ENCODE measurements around the gene FGF6. TPM values are rescaled to one million over a fixed set of nuclear protein-coding genes. Genes with fewer than 3 reads are reported as not detected.

Gene FGF6
- total RNA-seq, 1 donor from 2014 or later = not detected

GRCh38 chr12:4441355-4442335 is 4.0 kb downstream of the FGF6 start:
- H3K9me3 Mint-ChIP-seq = no peaks in the 10 kb centered on the region
- peaks cover 14% of the 10 kb centered on the region for H3K4me1 Mint-ChIP-seq (ENCODE audit: low read depth)
- no peak overlapping the region for H3K27ac Mint-ChIP-seq
- no peak overlapping the region for H3K4me3 Mint-ChIP-seq (ENCODE audit: low read depth)
- H3K27me3 Mint-ChIP-seq (ENCODE audit: low read depth) = peaks cover 14% of the 10 kb centered on the region
- intact Hi-C loops (cut with micrococcal nuclease) = no loop called here
- no peaks in the 10 kb centered on the region for H3K36me3 Mint-ChIP-seq (ENCODE audit: low read depth)
- peak; percentile 3 for DNase-seq (ENCODE audit: low spot score)

GRCh38 chr12:4440187-4440941 is 5.3 kb downstream of the FGF6 start:
- H3K27ac Mint-ChIP-seq = no peak overlapping the region
- H3K4me3 Mint-ChIP-seq (ENCODE audit: low read depth) = no peak overlapping the region
- no peak for DNase-seq (ENCODE audit: low spot score)
- H3K9me3 Mint-ChIP-seq = no peaks in the 10 kb centered on the region
- H3K36me3 Mint-ChIP-seq (ENCODE audit: low read depth) = no peaks in the 10 kb centered on the region
- peaks cover 14% of the 10 kb centered on the region for H3K27me3 Mint-ChIP-seq (ENCODE audit: low read depth)
- peaks cover 14% of the 10 kb centered on the region for H3K4me1 Mint-ChIP-seq (ENCODE audit: low read depth)
- intact Hi-C loops (cut with micrococcal nuclease) = no loop called here

DNA sequence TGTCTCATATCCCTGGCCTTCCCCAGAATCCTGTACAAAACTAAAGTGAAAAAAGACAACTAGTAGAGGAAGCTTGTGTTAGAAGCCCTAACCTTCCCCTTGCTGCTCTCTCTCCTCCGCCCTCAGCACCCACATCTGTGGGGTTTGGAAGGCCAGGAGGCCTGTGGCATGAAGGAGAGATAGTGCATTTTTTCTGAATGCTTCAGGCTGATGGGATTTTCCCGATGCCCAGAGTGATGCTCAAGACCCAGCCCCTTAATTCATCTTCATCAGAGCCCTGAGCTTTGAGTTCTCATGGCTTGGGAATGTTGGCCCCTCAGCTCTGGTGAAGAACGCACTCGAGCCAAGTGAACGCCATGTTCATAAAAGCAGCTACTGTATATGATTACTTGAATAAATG is 5.9 kb downstream of the FGF6 start:
- Mint-ChIP-seq H3K9me3 (no peaks in the 10 kb centered on the region), H3K4me3 (ENCODE audit: low read depth) (no peak overlapping the region), H3K27me3 (ENCODE audit: low read depth) (peaks cover 14% of the 10 kb centered on the region), H3K27ac (no peak overlapping the region), H3K4me1 (ENCODE audit: low read depth) (peaks cover 14% of the 10 kb centered on the region), H3K36me3 (ENCODE audit: low read depth) (no peaks in the 10 kb centered on the region)
- no peak for DNase-seq (ENCODE audit: low spot score)
- intact Hi-C loops (cut with micrococcal nuclease) = no loop called here

DNA sequence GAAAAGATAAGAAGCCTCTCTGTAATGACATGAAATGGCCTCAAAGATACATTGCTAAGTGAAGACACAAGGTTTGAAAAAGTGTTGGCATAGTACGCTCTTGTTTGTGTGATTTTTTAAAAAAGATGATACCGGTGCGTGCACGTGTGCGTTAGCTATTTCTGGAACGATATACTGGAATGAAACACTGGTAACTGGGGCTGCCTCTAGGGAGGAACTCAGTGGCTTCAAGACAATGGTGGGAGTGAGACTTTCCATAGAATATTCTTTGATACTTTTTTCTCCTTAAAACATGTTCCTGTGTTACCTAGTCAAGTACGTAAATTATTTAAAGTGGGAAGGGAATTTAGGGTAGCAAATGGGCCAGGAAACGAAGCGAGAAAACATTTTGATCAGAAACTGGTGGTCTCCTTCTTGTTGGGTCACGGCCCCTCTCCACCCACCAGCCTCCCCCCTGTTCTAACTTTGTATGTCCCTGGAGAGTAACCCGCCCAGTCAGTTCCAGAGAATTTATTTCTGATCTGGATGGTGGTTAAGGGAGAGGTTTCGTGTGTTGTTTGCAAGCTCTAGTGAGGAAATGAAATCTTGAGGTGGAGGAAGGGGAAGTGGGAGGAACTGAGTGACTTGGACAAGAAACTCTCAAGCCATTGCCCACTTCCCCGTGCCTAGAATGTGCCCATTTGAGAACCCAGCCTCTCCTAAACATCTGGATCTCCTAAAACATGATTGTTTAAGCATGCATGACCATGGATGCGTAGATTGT is 6.6 kb downstream of the FGF6 start:
- Mint-ChIP-seq H3K27me3 (ENCODE audit: low read depth) (peaks cover 10% of the 10 kb centered on the region), H3K9me3 (no peaks in the 10 kb centered on the region), H3K4me3 (ENCODE audit: low read depth) (no peak overlapping the region), H3K4me1 (ENCODE audit: low read depth) (peaks cover 14% of the 10 kb centered on the region), H3K36me3 (ENCODE audit: low read depth) (no peaks in the 10 kb centered on the region), H3K27ac (no peak overlapping the region)
- no peak for DNase-seq (ENCODE audit: low spot score)
- intact Hi-C loops (cut with micrococcal nuclease) = no loop called here

GRCh38 chr12:4435537-4435936 is 10.1 kb downstream of the FGF6 start:
- Mint-ChIP-seq H3K27me3 (ENCODE audit: low read depth) (peaks cover 9% of the 10 kb centered on the region), H3K9me3 (no peaks in the 10 kb centered on the region), H3K4me1 (ENCODE audit: low read depth) (peaks cover 16% of the 10 kb centered on the region), H3K4me3 (ENCODE audit: low read depth) (no peak overlapping the region), H3K27ac (no peak overlapping the region), H3K36me3 (ENCODE audit: low read depth) (no peaks in the 10 kb centered on the region)
- intact Hi-C loops (cut with micrococcal nuclease) = no loop called here
- no peak for DNase-seq (ENCODE audit: low spot score)

DNA sequence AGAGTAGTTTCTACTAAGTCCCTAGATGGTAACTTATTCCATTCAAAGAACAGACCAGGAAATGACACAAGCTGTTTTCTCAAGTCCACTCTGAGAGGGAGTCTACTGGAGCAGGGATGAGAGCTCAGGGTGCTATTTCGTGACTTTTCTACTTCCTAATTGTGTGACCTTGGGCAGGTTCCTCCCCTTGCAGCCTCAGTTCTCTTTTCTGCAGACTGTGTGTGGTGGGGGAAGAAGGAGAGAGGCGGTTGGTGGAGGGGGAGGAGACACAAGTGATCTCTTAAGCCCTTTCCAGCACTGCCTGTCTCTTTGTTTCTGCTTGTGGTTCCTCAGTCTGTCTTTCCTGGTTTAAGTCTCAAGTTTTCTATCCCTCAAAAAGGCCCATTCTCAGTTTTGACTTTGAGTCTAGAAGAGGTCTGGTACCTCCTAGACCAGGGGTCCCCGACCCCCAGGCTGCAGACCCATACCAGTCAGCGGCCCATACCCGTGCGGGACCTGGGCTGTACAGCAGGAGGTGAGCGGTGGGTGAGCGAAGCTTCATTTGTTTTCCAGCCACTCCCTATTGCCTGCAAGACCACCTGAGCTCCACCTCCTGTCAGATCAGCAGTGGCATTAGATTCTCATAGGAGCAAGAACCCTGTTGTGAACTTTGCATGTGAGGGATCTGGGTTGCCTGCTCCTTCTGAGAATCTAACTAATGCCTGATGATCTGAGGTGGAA is 10.7 kb downstream of the FGF6 start:
- Mint-ChIP-seq H3K4me3 (ENCODE audit: low read depth) (no peak overlapping the region), H3K27me3 (ENCODE audit: low read depth) (peaks cover 10% of the 10 kb centered on the region), H3K9me3 (no peaks in the 10 kb centered on the region)

DNA sequence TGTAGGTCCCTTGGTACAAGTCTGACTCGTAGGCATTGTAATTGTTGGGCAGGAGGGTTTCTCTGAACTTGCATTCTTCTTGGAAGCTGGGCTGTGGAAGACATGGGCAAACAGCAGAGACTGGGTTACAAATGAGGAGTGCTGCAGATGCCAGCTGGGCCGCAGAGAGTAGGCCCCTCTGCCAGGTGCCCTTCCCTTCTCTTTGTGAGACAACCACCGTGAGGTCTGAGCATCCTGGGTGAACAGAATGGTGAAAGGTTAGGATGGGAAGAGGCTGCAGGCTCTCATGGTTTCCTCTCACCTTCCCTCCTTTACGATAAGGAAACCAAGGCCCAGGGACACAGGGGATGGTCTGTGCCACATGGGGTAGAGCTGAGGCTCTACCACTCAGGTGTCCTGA is 11.3 kb downstream of the FGF6 start:
- Mint-ChIP-seq H3K9me3 (no peaks in the 10 kb centered on the region), H3K4me3 (ENCODE audit: low read depth) (no peak overlapping the region), H3K4me1 (ENCODE audit: low read depth) (peaks cover 9% of the 10 kb centered on the region), H3K27ac (no peak overlapping the region), H3K27me3 (ENCODE audit: low read depth) (peaks cover 10% of the 10 kb centered on the region), H3K36me3 (ENCODE audit: low read depth) (no peaks in the 10 kb centered on the region)
- DNase-seq (ENCODE audit: low spot score) = no peak
- intact Hi-C loops (cut with micrococcal nuclease) = no loop called here

More for the DNA sequence above, 10.7 kb downstream of the FGF6 start:
- Mint-ChIP-seq H3K4me1 (ENCODE audit: low read depth) (peaks cover 14% of the 10 kb centered on the region), H3K36me3 (ENCODE audit: low read depth) (no peaks in the 10 kb centered on the region), H3K27ac (no peak overlapping the region)
- intact Hi-C loops (cut with micrococcal nuclease) = no loop called here
- no peak for DNase-seq (ENCODE audit: low spot score)

DNA sequence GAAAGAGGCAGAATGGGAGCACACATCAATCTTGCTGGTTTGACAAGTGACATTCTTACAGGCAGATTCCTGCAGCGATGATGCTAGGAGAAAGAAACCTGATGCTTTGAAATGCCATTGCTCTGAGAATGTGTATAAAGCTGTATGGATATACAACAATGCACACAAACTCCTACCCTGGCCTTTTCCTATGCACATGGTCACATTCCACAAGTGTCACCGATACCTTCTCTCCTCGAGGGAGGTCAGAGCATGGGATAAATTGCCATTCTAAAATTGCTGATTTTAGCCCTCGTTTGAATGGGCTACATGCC is 11.9 kb downstream of the FGF6 start:
- Mint-ChIP-seq H3K36me3 (ENCODE audit: low read depth) (no peaks in the 10 kb centered on the region), H3K9me3 (no peaks in the 10 kb centered on the region), H3K4me1 (ENCODE audit: low read depth) (peaks cover 3% of the 10 kb centered on the region), H3K4me3 (ENCODE audit: low read depth) (no peak overlapping the region), H3K27ac (no peak overlapping the region), H3K27me3 (ENCODE audit: low read depth) (peaks cover 13% of the 10 kb centered on the region)
- intact Hi-C loops (cut with micrococcal nuclease) = no loop called here
- no peak for DNase-seq (ENCODE audit: low spot score)

GRCh38 chr12:4432878-4433744 is 12.5 kb downstream of the FGF6 start:
- Mint-ChIP-seq H3K36me3 (ENCODE audit: low read depth) (no peaks in the 10 kb centered on the region), H3K27ac (no peak overlapping the region), H3K27me3 (ENCODE audit: low read depth) (peaks cover 14% of the 10 kb centered on the region), H3K4me1 (ENCODE audit: low read depth) (peaks cover 2% of the 10 kb centered on the region), H3K9me3 (no peaks in the 10 kb centered on the region), H3K4me3 (ENCODE audit: low read depth) (no peak overlapping the region)
- intact Hi-C loops (cut with micrococcal nuclease) = no loop called here
- no peak for DNase-seq (ENCODE audit: low spot score)

DNA sequence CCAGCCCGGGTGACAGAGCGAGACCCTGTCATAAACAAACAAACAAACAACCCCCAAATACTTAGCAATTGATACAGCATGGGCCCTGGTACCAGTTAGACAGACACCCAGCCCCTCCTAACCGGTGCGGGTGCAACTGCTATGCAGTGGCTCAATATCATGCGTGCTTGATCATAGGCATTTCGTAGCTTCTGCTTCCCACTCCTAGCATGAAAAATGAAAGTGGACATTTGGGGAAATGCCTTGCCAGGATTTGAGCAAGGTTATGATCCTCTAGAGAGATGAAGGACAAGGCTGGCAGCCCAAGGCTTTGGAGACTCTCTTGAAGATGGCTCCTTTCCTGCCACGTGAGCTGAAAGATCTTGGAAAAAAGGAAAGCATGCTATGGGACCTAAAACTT is 13.7 kb downstream of the FGF6 start:
- Mint-ChIP-seq H3K36me3 (ENCODE audit: low read depth) (no peaks in the 10 kb centered on the region), H3K27me3 (ENCODE audit: low read depth) (peaks cover 13% of the 10 kb centered on the region), H3K4me1 (ENCODE audit: low read depth) (peaks cover 2% of the 10 kb centered on the region), H3K4me3 (ENCODE audit: low read depth) (no peak overlapping the region), H3K27ac (no peak overlapping the region), H3K9me3 (no peaks in the 10 kb centered on the region)
- no peak for DNase-seq (ENCODE audit: low spot score)
- intact Hi-C loops (cut with micrococcal nuclease) = no loop called here

GRCh38 chr12:4431436-4431835 is 14.2 kb downstream of the FGF6 start:
- Mint-ChIP-seq H3K9me3 (no peaks in the 10 kb centered on the region), H3K4me1 (ENCODE audit: low read depth) (peaks cover 2% of the 10 kb centered on the region), H3K36me3 (ENCODE audit: low read depth) (no peaks in the 10 kb centered on the region), H3K4me3 (ENCODE audit: low read depth) (no peak overlapping the region), H3K27ac (no peak overlapping the region), H3K27me3 (ENCODE audit: low read depth) (peaks cover 13% of the 10 kb centered on the region)
- intact Hi-C loops (cut with micrococcal nuclease) = no loop called here
- DNase-seq (ENCODE audit: low spot score) = no peak

Measured in activated T-helper 2 cell treated with anti-CD3 and anti-CD28 coated beads, Interferon-gamma antibody, Interleukin-2, Interleukin-4, amounts not matched to agents 10 μg/mL and 5 μg/mL and 100 μg/mL, durations not matched to agents 14 hours and 24 hours and 36 hours (primary cell).